ENCODE data around the gene MIEN1.
"Not testable (repeated sequence)": the region's sequence is repeated elsewhere in the genome, so short reads cannot be mapped to it uniquely, and the experiment has no call there.

MIEN1 gene

DNA sequence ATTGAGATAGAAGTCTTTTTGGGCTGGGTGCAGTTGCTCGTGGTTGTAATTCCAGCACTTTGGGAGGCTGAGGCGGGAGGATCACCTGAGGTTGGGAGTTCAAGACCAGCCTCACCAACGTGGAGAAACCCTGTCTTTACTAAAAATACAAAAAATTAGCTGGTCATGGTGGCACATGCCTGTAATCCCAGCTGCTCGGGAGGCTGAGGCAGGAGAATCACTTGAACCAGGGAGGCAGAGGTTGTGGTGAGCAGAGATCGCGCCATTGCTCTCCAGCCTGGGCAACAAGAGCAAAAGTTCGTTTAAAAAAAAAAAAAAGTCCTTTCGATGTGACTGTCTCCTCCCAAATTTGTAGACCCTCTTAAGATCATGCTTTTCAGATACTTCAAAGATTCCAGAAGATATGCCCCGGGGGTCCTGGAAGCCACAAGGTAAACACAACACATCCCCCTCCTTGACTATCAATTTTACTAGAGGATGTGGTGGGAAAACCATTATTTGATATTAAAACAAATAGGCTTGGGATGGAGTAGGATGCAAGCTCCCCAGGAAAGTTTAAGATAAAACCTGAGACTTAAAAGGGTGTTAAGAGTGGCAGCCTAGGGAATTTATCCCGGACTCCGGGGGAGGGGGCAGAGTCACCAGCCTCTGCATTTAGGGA, 31.0 kb downstream of the MIEN1 start:
- not testable (repeated sequence) for DNase-seq (ENCODE audit: low read depth)

DNA sequence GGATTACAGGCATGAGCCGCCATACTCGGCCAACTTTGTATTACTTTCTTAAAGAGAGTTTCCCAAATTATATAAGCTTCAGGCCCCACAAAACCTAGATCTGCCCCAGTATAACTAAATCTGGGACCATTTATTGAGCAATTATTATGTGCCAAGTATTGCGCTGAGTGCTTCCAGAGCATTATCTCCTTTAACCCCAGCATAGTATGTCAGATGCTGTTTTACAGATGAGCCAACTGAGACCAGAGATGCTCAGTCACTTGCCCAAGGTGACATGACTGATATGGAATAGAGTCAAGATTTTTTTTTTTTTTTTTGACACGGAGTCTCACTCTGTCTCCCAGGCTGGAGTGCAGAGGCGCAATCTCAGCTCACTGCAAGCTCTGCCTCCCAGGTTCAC, 32.4 kb downstream of the MIEN1 start:
- no peak for DNase-seq (ENCODE audit: low read depth)

DNA sequence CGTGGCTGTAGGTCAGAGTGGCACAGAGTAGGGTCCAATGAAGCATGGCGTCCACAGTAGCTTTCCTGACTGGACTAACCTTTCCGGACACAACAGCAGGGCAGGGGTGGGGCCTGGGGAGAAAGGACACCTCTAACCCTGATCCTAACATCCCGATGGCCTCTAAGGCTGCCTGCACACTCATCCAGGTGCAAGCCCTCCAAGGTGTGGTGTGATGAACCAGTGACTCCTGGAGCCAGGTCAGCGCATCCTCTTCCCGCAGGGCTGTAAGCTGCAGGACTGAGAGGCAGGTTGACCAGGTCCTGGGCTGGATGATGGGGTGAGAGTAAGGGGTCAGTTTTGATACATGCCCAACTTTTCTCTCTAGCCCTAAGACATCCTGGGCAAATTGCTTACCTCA, 33.6 kb downstream of the MIEN1 start:
- DNase-seq (ENCODE audit: low read depth) = no peak

DNA sequence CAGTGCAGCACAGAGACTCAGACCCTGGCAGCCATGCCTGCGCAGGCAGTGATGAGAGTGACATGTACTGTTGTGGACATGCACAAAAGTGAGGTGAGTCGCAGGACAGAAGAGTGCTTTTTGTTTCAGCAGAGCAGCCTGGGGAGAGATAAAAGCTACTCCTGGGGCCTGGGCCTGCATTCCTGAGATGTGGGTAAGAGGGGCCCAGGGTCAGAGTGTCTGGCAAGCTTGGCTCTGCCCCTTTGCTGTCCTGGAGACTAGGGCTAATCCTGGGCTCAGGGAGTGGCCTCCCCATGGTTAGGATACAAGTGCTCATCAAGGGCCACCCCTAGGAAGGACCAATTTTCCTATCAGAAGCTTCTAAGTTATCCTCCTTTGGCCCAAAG, 35.2 kb downstream of the MIEN1 start:
- no peak for DNase-seq (ENCODE audit: low read depth)

DNA sequence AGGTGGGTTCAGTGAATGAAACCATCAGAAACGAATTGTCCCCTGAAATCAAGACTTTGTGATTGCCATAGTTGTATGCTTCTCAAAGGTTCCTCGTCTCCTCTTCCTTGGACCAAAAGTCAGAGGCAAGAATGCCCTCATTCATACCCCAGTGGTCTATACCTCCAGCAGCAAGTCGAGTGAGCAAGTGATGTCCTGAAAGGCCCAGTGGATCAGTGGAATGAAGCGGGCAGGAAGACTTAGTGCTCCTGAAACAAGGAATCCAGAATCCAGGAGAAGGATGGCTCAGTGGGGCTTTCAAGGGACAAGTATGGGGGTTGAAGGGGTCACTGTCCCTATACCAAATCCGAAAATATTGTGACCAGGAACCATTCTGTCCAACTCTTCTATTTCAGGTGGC, 35.7 kb downstream of the MIEN1 start:
- DNase-seq (ENCODE audit: low read depth) = no peak

DNA sequence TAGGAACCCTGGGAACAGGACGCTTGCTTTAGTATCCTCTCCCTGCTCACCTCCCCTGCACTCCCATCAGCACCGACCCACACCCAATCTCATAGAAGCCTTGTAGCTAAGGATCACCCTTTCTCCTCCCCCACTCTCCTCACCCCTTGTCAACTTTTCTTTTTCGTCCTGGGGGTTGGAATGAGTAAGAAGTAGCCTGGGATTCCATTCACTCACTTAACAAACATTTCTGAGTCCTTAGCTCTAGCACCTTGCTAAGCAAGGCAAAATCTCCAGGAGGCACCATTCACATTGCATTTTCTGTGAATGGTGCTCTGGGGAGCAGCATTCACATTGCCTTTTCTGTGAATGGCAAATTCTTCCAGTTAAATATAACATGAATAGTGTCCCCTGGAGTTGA, 41.4 kb downstream of the MIEN1 start:
- DNase-seq (ENCODE audit: low read depth) = no peak

DNA sequence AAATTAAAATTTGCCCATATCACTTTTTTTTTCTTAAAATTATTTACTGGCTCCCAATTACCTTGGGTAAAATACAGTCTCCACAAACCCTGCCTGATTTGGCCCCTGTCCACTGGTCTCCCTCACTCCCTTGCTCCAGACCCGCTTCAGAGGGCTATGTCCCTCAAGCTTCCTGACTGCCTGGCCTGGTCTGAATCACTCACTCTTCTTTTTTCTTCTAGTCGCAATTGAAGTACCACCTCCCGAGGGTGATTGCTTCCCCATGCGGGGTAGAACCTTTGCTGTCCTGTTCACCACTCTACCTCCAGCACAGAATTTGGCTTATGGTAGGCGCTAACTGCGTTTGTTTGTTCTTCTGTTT, 41.9 kb downstream of the MIEN1 start:
- no peak for DNase-seq (ENCODE audit: low read depth)

DNA sequence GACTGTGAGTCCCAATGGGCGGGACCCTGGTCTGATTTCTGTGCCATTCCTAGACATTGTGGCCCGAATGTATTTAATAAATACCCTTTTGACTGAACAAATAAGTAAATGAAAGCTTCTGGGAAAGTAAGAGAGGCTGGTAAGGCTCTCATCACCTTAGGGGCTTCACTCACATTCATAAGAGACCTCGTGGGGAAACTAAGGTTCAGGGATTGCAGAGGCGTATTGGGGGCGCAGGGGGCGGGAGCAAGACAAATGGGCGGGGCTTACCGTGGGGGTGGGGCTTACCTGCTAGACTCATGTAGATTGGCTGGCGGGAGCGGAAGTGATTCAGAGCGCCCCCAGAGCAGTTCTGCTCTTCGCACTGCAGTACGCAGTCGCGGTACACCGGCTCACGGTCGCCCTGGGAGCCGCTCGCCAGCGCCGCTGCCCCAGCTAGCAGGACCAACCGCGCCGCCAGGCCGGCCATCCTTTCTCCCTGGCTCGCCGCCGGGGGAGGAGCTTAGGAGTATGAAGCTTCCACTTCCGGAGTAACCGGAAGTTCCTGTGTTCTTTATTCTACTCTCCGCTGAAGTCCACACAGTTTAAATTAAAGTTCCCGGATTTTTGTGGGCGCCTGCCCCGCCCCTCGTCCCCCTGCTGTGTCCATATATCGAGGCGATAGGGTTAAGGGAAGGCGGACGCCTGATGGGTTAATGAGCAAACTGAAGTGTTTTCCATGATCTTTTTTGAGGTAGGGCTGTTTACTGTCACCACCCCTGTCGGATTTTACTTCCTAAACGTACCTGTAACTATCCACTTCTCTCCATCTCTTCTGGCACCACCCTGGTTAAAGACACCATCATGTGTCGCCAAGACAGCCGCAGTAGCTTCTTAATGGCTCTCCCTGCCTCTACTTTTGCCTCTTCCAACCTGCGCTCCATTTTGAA, 42.5 kb downstream of the MIEN1 start, which contains the start of gene PGAP3:
PGAP3 (minus strand) TSS at position 512 of the 929 bp plus-strand sequence; CDS start at position 469, 43 bp downstream.
- peak; percentile 82 for DNase-seq (ENCODE audit: low read depth)

DNA sequence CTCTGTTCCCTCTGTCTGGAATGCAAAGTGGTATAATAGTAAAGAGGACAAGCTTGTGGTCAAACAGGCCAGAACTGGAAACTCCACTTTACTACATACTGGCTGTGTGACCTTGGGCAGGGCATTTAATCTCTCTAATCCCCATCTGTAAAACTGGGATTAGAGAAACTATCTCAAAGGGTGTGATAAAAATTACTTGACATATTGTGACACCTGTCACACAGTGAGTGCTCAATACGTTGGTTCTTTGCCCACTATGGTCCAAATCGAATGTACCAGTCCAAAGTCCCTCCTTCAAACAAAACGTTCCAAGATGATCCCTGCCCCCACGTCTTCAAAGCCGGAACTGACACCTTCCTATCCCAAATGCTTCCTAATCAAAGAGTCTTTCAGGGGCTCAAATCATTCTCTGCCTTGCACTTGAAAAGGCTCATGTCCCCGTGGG, 43.2 kb downstream of the MIEN1 start:
- DNase-seq (ENCODE audit: low read depth) = no peak

DNA sequence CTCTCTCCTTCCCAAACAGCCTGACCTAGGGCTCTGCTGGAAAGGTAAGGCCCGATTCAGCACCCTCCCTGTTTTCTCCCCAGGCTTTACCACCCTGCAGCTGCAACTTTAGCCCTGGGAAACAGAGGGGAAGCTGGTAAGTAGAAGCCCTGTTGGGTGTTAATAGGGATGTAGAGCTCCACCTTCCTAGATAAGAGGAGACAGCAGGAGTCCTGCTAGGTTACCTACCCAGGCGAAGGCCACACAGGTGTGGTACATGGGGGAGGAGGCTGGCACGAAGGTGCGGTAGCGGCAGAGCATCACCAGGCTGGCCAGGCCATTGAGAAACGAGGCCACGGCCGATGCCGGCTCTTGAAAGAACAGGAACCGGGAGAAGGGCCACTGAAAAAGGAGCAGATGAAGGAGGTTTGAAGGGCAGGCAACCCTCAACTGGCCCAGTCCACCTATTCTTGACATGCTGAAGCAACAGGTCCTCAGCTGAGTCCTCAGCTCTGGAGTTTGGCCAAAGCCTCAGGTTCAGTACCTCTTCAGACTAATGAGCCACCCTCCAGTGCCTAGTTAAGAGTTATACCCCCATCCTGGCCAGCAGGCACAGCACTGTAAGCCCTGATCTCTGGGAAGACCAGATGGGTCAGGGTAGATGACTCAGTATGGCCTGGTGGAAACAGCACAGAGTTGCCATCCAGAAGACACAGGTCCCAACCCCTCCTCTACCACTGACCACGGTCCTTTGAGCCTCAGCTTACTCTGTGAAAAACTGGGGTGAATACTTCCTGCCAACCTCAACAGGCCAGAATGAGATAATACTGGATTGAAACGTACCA, 45.8 kb downstream of the MIEN1 start:
- no peak for DNase-seq (ENCODE audit: low read depth)

DNA sequence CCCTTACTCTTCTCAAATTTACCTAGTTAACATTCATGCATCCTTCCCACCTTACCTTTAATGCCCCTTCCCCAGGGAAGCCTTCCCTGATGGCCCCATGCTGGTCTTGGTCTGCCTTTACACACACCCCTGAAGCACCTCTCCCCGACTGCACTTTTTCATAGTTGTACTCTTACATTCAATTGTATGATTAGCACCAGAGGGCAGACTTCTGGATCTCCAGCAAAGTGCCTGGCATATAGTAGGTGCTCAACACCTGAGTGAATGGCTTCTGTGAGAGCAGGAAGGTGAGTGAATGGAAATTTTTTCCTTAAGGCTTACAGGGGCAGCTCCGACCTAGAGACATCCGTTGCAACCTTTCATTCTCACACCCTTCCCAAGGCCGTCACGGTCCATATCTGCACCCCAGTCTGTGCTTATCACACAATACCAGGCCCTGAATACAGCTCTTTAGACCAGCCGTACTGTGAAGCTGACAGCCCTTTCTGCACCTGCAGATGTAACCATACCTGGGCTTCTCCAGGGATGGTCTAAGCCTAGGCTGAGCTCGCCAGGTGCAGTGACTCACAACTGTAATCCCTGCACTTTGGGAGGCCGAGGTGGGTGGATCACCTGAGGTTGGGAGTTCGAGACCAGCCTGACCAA, 46.9 kb downstream of the MIEN1 start:
- no peak for DNase-seq (ENCODE audit: low read depth)

DNA sequence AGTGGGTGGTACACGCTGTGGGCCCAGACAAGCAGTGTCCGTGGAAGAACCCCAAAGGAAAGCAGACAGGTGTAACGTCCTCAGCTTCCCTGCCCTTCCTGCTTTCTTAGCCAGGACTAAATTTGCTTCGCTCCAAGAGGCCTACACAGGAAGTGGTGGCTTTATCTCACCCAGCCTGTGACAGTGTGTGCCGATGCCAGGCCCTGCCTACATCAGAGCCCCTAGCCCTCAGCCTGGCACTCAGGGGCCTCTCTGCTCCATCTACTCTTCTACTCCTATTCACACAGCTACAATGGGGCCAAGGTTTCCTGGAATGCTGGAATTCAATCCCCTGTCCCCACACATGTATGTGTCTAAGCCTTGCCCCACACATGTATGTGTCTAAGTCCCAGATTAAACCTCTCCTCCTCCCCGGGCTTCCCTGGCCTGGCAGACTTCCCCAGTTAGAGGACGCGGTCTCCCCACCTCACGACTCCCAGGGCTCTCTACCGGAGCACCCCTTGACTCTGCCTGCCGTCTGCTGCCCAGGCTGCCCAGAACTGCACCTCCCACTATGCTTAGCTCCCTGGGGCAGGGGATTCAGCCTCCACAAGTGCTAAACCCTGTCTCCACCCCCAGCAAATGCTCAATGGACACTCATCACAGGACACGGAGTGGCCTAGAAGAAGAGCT, 50.7 kb downstream of the MIEN1 start:
- DNase-seq (ENCODE audit: low read depth) = no peak

Data from fibroblast of the conjunctiva (primary cell).